Body of pancreas (tissue), 4 donors: ENCODE measurements around the gene AKAP8.

Experiments used
- POLR2A ChIP-seq, 3 donors: fragments of 450-650 bp; IDR thresholded peaks; one replicate each; pipeline ENCODE4 v1.6.1; 2016; ENCODE audit warnings: antibody characterized with exemption in 3 of 3, mild to moderate bottlenecking in 2 of 3
- TF ChIP-seq, protein P1 (sequence below), 7 experiments: fragments of 450-650 bp in 4 of 7; fragments of 200-600 bp in 3 of 7; sonication (generic) in 3 of 7; IDR thresholded peaks; one replicate each; pipeline ENCODE4 v1.5.1; 2016 to 2019; ENCODE audit warnings: antibody characterized with exemption in 7 of 7

GRCh38 chr19:15371119-15371518 is 8.5 kb downstream of the AKAP8 start:
- TF ChIP-seq, protein P1, sequence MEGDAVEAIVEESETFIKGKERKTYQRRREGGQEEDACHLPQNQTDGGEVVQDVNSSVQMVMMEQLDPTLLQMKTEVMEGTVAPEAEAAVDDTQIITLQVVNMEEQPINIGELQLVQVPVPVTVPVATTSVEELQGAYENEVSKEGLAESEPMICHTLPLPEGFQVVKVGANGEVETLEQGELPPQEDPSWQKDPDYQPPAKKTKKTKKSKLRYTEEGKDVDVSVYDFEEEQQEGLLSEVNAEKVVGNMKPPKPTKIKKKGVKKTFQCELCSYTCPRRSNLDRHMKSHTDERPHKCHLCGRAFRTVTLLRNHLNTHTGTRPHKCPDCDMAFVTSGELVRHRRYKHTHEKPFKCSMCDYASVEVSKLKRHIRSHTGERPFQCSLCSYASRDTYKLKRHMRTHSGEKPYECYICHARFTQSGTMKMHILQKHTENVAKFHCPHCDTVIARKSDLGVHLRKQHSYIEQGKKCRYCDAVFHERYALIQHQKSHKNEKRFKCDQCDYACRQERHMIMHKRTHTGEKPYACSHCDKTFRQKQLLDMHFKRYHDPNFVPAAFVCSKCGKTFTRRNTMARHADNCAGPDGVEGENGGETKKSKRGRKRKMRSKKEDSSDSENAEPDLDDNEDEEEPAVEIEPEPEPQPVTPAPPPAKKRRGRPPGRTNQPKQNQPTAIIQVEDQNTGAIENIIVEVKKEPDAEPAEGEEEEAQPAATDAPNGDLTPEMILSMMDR (IDR thresholded peaks at IDR 0.05), result no peak
- no peak for TF ChIP-seq POLR2A (IDR thresholded peaks at IDR 0.05)
